ENCODE measurements around the gene GSTM3. TPM values are rescaled to one million over a fixed set of nuclear protein-coding genes. Genes with fewer than 3 reads are reported as not detected.

GSTM3 gene
- total and polyA plus RNA-seq, 2 of the 13 experiments (the other 11 are each of a cell fraction or from before 2014, with no cell fraction given): 127 to 142 TPM

- TF ChIP-seq ZNF615 (CRISPR knock-in tag; IDR thresholded peaks at IDR 0.05; ENCODE audit: borderline replicate concordance) (no peak), NCOR1 (IDR thresholded peaks at IDR 0.05; ENCODE audit: borderline replicate concordance, low read length) (peak; percentile 58; the same call in 1 of the 2 replicates), ZNF225 (CRISPR knock-in tag; IDR thresholded peaks at IDR 0.05) (no peak), ZNF432 (CRISPR knock-in tag; IDR thresholded peaks at IDR 0.05; ENCODE audit: borderline replicate concordance) (no peak), SP4 (CRISPR knock-in tag; IDR thresholded peaks at IDR 0.05) (peak; percentile 31; the same call in 1 of the 2 replicates), MTA1 (CRISPR knock-in tag; IDR thresholded peaks at IDR 0.05; ENCODE audit: borderline replicate concordance) (peak; percentile 55; the same call in 1 of the 2 replicates), WIZ (CRISPR knock-in tag; IDR thresholded peaks at IDR 0.05) (no peak), MIER2 (CRISPR knock-in tag; IDR thresholded peaks at IDR 0.05) (peak; percentile 16; the same call in 1 of the 2 replicates), DPF2 (CRISPR knock-in tag; IDR thresholded peaks at IDR 0.05; ENCODE audit: borderline replicate concordance, low read depth) (0 out of 2 replicates have a peak, but pooled peaks have one; percentile 38), HOXA3 (CRISPR knock-in tag; IDR thresholded peaks at IDR 0.05) (peak; percentile 69; the same call in 1 of the 2 replicates), ZMYM2 (CRISPR knock-in tag; IDR thresholded peaks at IDR 0.05) (no peak), GLMP (CRISPR knock-in tag; IDR thresholded peaks at IDR 0.05; ENCODE audit: borderline replicate concordance) (no peak), RBAK (CRISPR knock-in tag; IDR thresholded peaks at IDR 0.05) (no peak), ARNT2 (CRISPR knock-in tag; IDR thresholded peaks at IDR 0.05; ENCODE audit: low read depth) (peak; percentile 64), FOXJ3 (CRISPR knock-in tag; IDR thresholded peaks at IDR 0.05; ENCODE audit: borderline replicate concordance) (no peak), ZFP36L2 (CRISPR knock-in tag; IDR thresholded peaks at IDR 0.05) (no peak), NFE2L2 (IDR thresholded peaks at IDR 0.05; ENCODE audit: low read length) (no peak), NFKBIZ (CRISPR knock-in tag; IDR thresholded peaks at IDR 0.05) (no peak), NFYC (CRISPR knock-in tag; IDR thresholded peaks at IDR 0.05) (no peak), NFE2L1 (CRISPR knock-in tag; IDR thresholded peaks at IDR 0.05; ENCODE audit: borderline replicate concordance) (no peak)
- TF ChIP-seq, protein P1, sequence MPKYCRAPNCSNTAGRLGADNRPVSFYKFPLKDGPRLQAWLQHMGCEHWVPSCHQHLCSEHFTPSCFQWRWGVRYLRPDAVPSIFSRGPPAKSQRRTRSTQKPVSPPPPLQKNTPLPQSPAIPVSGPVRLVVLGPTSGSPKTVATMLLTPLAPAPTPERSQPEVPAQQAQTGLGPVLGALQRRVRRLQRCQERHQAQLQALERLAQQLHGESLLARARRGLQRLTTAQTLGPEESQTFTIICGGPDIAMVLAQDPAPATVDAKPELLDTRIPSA (CRISPR knock-in tag; IDR thresholded peaks at IDR 0.05; ENCODE audit: borderline replicate concordance): no peak
- TF ChIP-seq, protein P2, sequence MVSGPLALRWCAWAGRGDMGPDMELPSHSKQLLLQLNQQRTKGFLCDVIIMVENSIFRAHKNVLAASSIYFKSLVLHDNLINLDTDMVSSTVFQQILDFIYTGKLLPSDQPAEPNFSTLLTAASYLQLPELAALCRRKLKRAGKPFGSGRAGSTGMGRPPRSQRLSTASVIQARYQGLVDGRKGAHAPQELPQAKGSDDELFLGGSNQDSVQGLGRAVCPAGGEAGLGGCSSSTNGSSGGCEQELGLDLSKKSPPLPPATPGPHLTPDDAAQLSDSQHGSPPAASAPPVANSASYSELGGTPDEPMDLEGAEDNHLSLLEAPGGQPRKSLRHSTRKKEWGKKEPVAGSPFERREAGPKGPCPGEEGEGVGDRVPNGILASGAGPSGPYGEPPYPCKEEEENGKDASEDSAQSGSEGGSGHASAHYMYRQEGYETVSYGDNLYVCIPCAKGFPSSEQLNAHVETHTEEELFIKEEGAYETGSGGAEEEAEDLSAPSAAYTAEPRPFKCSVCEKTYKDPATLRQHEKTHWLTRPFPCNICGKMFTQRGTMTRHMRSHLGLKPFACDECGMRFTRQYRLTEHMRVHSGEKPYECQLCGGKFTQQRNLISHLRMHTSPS (CRISPR knock-in tag; IDR thresholded peaks at IDR 0.05; ENCODE audit: low read depth): peak; percentile 56; the same call in 1 of the 2 replicates
- TF ChIP-seq, protein P3, sequence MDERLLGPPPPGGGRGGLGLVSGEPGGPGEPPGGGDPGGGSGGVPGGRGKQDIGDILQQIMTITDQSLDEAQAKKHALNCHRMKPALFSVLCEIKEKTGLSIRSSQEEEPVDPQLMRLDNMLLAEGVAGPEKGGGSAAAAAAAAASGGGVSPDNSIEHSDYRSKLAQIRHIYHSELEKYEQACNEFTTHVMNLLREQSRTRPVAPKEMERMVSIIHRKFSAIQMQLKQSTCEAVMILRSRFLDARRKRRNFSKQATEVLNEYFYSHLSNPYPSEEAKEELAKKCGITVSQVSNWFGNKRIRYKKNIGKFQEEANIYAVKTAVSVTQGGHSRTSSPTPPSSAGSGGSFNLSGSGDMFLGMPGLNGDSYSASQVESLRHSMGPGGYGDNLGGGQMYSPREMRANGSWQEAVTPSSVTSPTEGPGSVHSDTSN (CRISPR knock-in tag; IDR thresholded peaks at IDR 0.05): no peak
- TF ChIP-seq, protein P4, sequence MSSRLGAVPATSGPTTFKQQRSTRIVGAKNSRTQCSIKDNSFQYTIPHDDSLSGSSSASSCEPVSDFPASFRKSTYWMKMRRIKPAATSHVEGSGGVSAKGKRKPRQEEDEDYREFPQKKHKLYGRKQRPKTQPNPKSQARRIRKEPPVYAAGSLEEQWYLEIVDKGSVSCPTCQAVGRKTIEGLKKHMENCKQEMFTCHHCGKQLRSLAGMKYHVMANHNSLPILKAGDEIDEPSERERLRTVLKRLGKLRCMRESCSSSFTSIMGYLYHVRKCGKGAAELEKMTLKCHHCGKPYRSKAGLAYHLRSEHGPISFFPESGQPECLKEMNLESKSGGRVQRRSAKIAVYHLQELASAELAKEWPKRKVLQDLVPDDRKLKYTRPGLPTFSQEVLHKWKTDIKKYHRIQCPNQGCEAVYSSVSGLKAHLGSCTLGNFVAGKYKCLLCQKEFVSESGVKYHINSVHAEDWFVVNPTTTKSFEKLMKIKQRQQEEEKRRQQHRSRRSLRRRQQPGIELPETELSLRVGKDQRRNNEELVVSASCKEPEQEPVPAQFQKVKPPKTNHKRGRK (CRISPR knock-in tag; IDR thresholded peaks at IDR 0.05): no peak; the same call in 1 of the 2 replicates
These were observed 23.0 kb upstream of the GSTM3 start, which contains the start of gene EPS8L3 (continued) for GRCh38 chr1:109763646-109764415.

Data from HepG2 (cell line).